ENCODE results near the gene GNAQ. TPM values are rescaled to one million over a fixed set of nuclear protein-coding genes. Genes with fewer than 3 reads are reported as not detected.
A peak's percentile ranks its signal among the peaks of the same experiment; 100 is the strongest.

Gene GNAQ
- total RNA-seq, 6 donors from 2014 or later = 50.3 to 117 (median 94.3) TPM

GRCh38 chr9:77975036-77975435 lies 56.6 kb downstream of the GNAQ start:
- H3K27me3 ChIP-seq = no peaks in the 10 kb centered on the region
- DNase-seq = no peak
- TF ChIP-seq CTCF (IDR thresholded peaks at IDR 0.05) (no peak), POLR2A (IDR thresholded peaks at IDR 0.05) (no peak), POLR2AphosphoS5 (IDR thresholded peaks at IDR 0.05) (no peak), EP300 (IDR thresholded peaks at IDR 0.05) (no peak)
- ATAC-seq (ENCODE audit: low FRiP score in 2 of 2) = no peak
- H3K9me3 ChIP-seq = no peaks in the 10 kb centered on the region
- H3K36me3 ChIP-seq = peaks cover 0 to 5% (median 0%) of the 10 kb centered on the region in 4 donors
- 69 to 70% methylated on average over 2 of the region's 2 CpGs for WGBS, 2 donors
- no peak overlapping the region for H3K27ac ChIP-seq
- peaks cover 24 to 62% (median 34%) of the 10 kb centered on the region in 4 donors for H3K4me1 ChIP-seq
- H3K4me3 ChIP-seq = no peak overlapping the region

- Histone ChIP-seq H3K36me3 (peaks cover 0 to 5% (median 0%) of the 10 kb centered on the region in 4 donors), H3K9me3 (no peaks in the 10 kb centered on the region), H3K27ac (no peak overlapping the region), H3K27me3 (no peaks in the 10 kb centered on the region), H3K4me3 (no peak overlapping the region), H3K4me1 (peaks cover 24 to 60% (median 33%) of the 10 kb centered on the region in 4 donors)
- ATAC-seq (ENCODE audit: low FRiP score in 2 of 2) = no peak
- WGBS, 2 donors = 69 to 78% methylated on average over 2 of the region's 2 CpGs
- no peak for TF ChIP-seq POLR2AphosphoS5 (IDR thresholded peaks at IDR 0.05)
- no peak for TF ChIP-seq EP300 (IDR thresholded peaks at IDR 0.05)
- no peak for TF ChIP-seq CTCF (IDR thresholded peaks at IDR 0.05)
- TF ChIP-seq POLR2A (IDR thresholded peaks at IDR 0.05) = no peak
- DNase-seq = no peak
Observed at GRCh38 chr9:77974434-77974833, 57.2 kb downstream of the GNAQ start.

- no peaks in the 10 kb centered on the region for H3K36me3 ChIP-seq
- TF ChIP-seq EP300 (IDR thresholded peaks at IDR 0.05) = no peak
- no peak for TF ChIP-seq POLR2A (IDR thresholded peaks at IDR 0.05)
- TF ChIP-seq POLR2AphosphoS5 (IDR thresholded peaks at IDR 0.05) = no peak
- TF ChIP-seq CTCF (IDR thresholded peaks at IDR 0.05) = no peak
- peaks cover 6 to 30% (median 11%) of the 10 kb centered on the region in 4 donors for H3K4me1 ChIP-seq
- no peaks in the 10 kb centered on the region for H3K27me3 ChIP-seq
- no peak for ATAC-seq (ENCODE audit: low FRiP score in 2 of 2)
- no peaks in the 10 kb centered on the region for H3K9me3 ChIP-seq
- 81 to 85% methylated on average over 4 of the region's 4 CpGs for WGBS, 2 donors
- DNase-seq = no peak
- H3K4me3 ChIP-seq = no peak overlapping the region
- H3K27ac ChIP-seq = peak overlapping the region in 1 of 4 donors; percentile 7
Observed at GRCh38 chr9:77969083-77969482, 62.5 kb downstream of the GNAQ start.

- 48 to 56% methylated on average over 3 of the region's 3 CpGs for WGBS, 2 donors
- Histone ChIP-seq H3K9me3 (no peaks in the 10 kb centered on the region), H3K27me3 (no peaks in the 10 kb centered on the region), H3K4me3 (no peak overlapping the region), H3K4me1 (peaks cover 6 to 28% (median 11%) of the 10 kb centered on the region in 4 donors), H3K36me3 (no peaks in the 10 kb centered on the region), H3K27ac (peak overlapping the region in 1 of 4 donors; percentile 7)
- no peak for TF ChIP-seq CTCF (IDR thresholded peaks at IDR 0.05)
- no peak for TF ChIP-seq POLR2A (IDR thresholded peaks at IDR 0.05)
- TF ChIP-seq EP300 (IDR thresholded peaks at IDR 0.05) = no peak
- TF ChIP-seq POLR2AphosphoS5 (IDR thresholded peaks at IDR 0.05) = no peak
- ATAC-seq (ENCODE audit: low FRiP score in 2 of 2) (no peak), DNase-seq (no peak)
Observed at GRCh38 chr9:77968506-77968905, 63.1 kb downstream of the GNAQ start.

GRCh38 chr9:77966718-77967117 lies 64.9 kb downstream of the GNAQ start:
- 91 to 93% methylated on average over 8 of the region's 8 CpGs for WGBS, 2 donors
- H3K36me3 ChIP-seq = no peaks in the 10 kb centered on the region
- no peak overlapping the region for H3K4me3 ChIP-seq
- no peaks in the 10 kb centered on the region for H3K9me3 ChIP-seq
- ATAC-seq (ENCODE audit: low FRiP score in 2 of 2) (no peak), DNase-seq (no peak)
- no peak overlapping the region for H3K27ac ChIP-seq
- peaks cover 10 to 28% (median 12%) of the 10 kb centered on the region in 4 donors for H3K4me1 ChIP-seq
- H3K27me3 ChIP-seq = no peaks in the 10 kb centered on the region
- no peak for TF ChIP-seq POLR2AphosphoS5 (IDR thresholded peaks at IDR 0.05)
- no peak for TF ChIP-seq CTCF (IDR thresholded peaks at IDR 0.05)
- TF ChIP-seq POLR2A (IDR thresholded peaks at IDR 0.05) = no peak
- no peak for TF ChIP-seq EP300 (IDR thresholded peaks at IDR 0.05)

All from upper lobe of left lung (tissue), 6 donors.